Measurements from ENCODE around the gene TRIM51.

- TF ChIP-seq CTCF (conservative IDR thresholded peaks at IDR 0.05; ENCODE audit: low read length) (no peak), EZH2phosphoT487 (IDR thresholded peaks at IDR 0.05; ENCODE audit: borderline replicate concordance, low read depth, low read length) (no peak)
Measured at GRCh38 chr11:55920537-55920936, 37.4 kb downstream of the TRIM51 start.
